HEK293 (cell line): Measurements from ENCODE around the gene CFAP65.

Source experiments
- CTCF ChIA-PET: fragments of 350-600 bp; formaldehyde crosslinking; extraction: SDS; loops from one replicate; lab custom pipeline; 2021; ENCODE audit warnings: antibody characterized with exemption; lab: Yijun Ruan, JAX
- POLR2A ChIA-PET: fragments of 300-600 bp; formaldehyde crosslinking; extraction: SDS; loops from one replicate; lab custom pipeline; 2020; ENCODE audit warnings: antibody characterized with exemption, inconsistent platforms; lab: Yijun Ruan, JAX
- H3K27ac ChIP-seq: fragments of 200-500 bp; sonication (Bioruptor generic); 2 replicates; pipeline ENCODE4 v1.5.1; 2014; ENCODE audit warnings: low read depth, low read length, control low read depth, inconsistent platforms; ENCODE audit errors: extremely low read depth
- H3K36me3 ChIP-seq, 2 experiments: fragments of 200-500 bp in 1 of 2; sonication (Bioruptor generic) in 1 of 2; 1 replicate in 1 of 2; 2 replicates in 1 of 2; pipeline ENCODE4 v1.5.1; 2014 to 2017; ENCODE audit warnings: inconsistent platforms in 2 of 2, low read length in 2 of 2; ENCODE audit not compliant: control insufficient read depth in 2 of 2, insufficient read depth in 1 of 2
- H3K4me1 ChIP-seq: fragments of 200-500 bp; sonication (Bioruptor generic); 2 replicates; pipeline ENCODE4 v1.5.1; 2014; ENCODE audit warnings: mild to moderate bottlenecking, low read length, inconsistent platforms; ENCODE audit not compliant: control insufficient read depth, insufficient read depth
- H3K4me3 ChIP-seq: 2 replicates; pipeline ENCODE4 v1.5.1; 2011; ENCODE audit warnings: low read depth, mild to moderate bottlenecking, control low read depth, low read length, moderate library complexity
- H3K9me3 ChIP-seq: fragments of 200-500 bp; sonication (Bioruptor generic); 2 replicates; pipeline ENCODE4 v1.5.1; 2014; ENCODE audit warnings: low read depth, low read length, inconsistent platforms; ENCODE audit not compliant: control insufficient read depth, insufficient read depth
- EGR2 ChIP-seq: fragments of 450-650 bp; formaldehyde crosslinking; IDR thresholded peaks from 2 replicates; pipeline ENCODE4 v1.5.1; 2016; ENCODE audit warnings: low read depth, missing biosample characterization, missing genetic modification characterization
- KLF9 ChIP-seq: fragments of 450-650 bp; formaldehyde crosslinking; IDR thresholded peaks from 2 replicates; pipeline ENCODE4 v1.5.1; 2016; ENCODE audit warnings: missing biosample characterization, missing genetic modification characterization, low read depth
- OSR2 ChIP-seq: fragments of 450-650 bp; formaldehyde crosslinking; IDR thresholded peaks from 2 replicates; pipeline ENCODE4 v1.5.1; 2016; ENCODE audit warnings: missing biosample characterization, missing genetic modification characterization
- PRDM1 ChIP-seq: fragments of 450-650 bp; formaldehyde crosslinking; IDR thresholded peaks from 2 replicates; pipeline ENCODE4; 2016; ENCODE audit warnings: missing biosample characterization, missing genetic modification characterization
- RBAK ChIP-seq: fragments of 450-650 bp; formaldehyde crosslinking; IDR thresholded peaks from 2 replicates; pipeline ENCODE4 v1.5.1; 2016; ENCODE audit warnings: missing biosample characterization, missing genetic modification characterization
- SP7 ChIP-seq: fragments of 450-650 bp; formaldehyde crosslinking; IDR thresholded peaks from 2 replicates; pipeline ENCODE4 v1.5.1; 2016; ENCODE audit warnings: missing biosample characterization, missing genetic modification characterization
- YY1 ChIP-seq: fragments of 450-650 bp; formaldehyde crosslinking; IDR thresholded peaks from 2 replicates; pipeline ENCODE4 v1.5.1; 2018; ENCODE audit warnings: missing biosample characterization, missing genetic modification characterization
- YY2 ChIP-seq: fragments of 450-650 bp; formaldehyde crosslinking; IDR thresholded peaks from 2 replicates; pipeline ENCODE4 v1.5.1; 2016; ENCODE audit warnings: missing biosample characterization, missing genetic modification characterization
- ZBTB21 ChIP-seq: fragments of 450-650 bp; formaldehyde crosslinking; IDR thresholded peaks from 2 replicates; pipeline ENCODE4 v1.5.1; 2017; ENCODE audit warnings: missing biosample characterization, missing genetic modification characterization
- ZBTB48 ChIP-seq: fragments of 450-650 bp; formaldehyde crosslinking; IDR thresholded peaks from 2 replicates; pipeline ENCODE4 v1.5.1; 2016; ENCODE audit warnings: missing biosample characterization, missing genetic modification characterization
- ZNF133 ChIP-seq: fragments of 450-650 bp; formaldehyde crosslinking; IDR thresholded peaks from 2 replicates; pipeline ENCODE4 v1.5.1; 2016; ENCODE audit warnings: missing biosample characterization, missing genetic modification characterization
- ZNF174 ChIP-seq: fragments of 450-650 bp; formaldehyde crosslinking; IDR thresholded peaks from 2 replicates; pipeline ENCODE4 v1.5.0; 2017; ENCODE audit warnings: missing biosample characterization, mild to moderate bottlenecking, missing genetic modification characterization
- ZNF248 ChIP-seq: fragments of 450-650 bp; formaldehyde crosslinking; IDR thresholded peaks from 2 replicates; pipeline ENCODE4 v1.5.1; 2017; ENCODE audit warnings: missing biosample characterization, missing genetic modification characterization
- ZNF335 ChIP-seq: fragments of 450-650 bp; formaldehyde crosslinking; conservative IDR thresholded peaks from 2 replicates; pipeline ENCODE4 v1.5.1; 2016; ENCODE audit warnings: missing biosample characterization, missing genetic modification characterization
- ZNF37A ChIP-seq: fragments of 450-650 bp; IDR thresholded peaks from 2 replicates; pipeline ENCODE4 v1.5.1; 2018; ENCODE audit warnings: missing biosample characterization, missing genetic modification characterization
- ZNF530 ChIP-seq: fragments of 450-650 bp; formaldehyde crosslinking; IDR thresholded peaks from 2 replicates; pipeline ENCODE4 v1.5.1; 2016; ENCODE audit warnings: low read depth, missing biosample characterization, missing genetic modification characterization
- ZNF561 ChIP-seq: fragments of 450-650 bp; IDR thresholded peaks from 2 replicates; pipeline ENCODE4 v1.5.1; 2018; ENCODE audit warnings: missing biosample characterization, missing genetic modification characterization, borderline replicate concordance
- ZNF660 ChIP-seq: fragments of 450-650 bp; IDR thresholded peaks from 2 replicates; pipeline ENCODE4 v1.5.1; 2018; ENCODE audit warnings: missing biosample characterization, mild to moderate bottlenecking, missing genetic modification characterization
- ZNF791 ChIP-seq: fragments of 450-650 bp; formaldehyde crosslinking; IDR thresholded peaks from 2 replicates; pipeline ENCODE4 v1.5.1; 2016; ENCODE audit warnings: missing biosample characterization, missing genetic modification characterization
- TF ChIP-seq, protein P1 (sequence below): fragments of 450-650 bp; formaldehyde crosslinking; IDR thresholded peaks from 2 replicates; pipeline ENCODE4 v1.5.1; 2016; ENCODE audit warnings: missing biosample characterization, missing genetic modification characterization, low read depth

Gene CFAP65, protein sequence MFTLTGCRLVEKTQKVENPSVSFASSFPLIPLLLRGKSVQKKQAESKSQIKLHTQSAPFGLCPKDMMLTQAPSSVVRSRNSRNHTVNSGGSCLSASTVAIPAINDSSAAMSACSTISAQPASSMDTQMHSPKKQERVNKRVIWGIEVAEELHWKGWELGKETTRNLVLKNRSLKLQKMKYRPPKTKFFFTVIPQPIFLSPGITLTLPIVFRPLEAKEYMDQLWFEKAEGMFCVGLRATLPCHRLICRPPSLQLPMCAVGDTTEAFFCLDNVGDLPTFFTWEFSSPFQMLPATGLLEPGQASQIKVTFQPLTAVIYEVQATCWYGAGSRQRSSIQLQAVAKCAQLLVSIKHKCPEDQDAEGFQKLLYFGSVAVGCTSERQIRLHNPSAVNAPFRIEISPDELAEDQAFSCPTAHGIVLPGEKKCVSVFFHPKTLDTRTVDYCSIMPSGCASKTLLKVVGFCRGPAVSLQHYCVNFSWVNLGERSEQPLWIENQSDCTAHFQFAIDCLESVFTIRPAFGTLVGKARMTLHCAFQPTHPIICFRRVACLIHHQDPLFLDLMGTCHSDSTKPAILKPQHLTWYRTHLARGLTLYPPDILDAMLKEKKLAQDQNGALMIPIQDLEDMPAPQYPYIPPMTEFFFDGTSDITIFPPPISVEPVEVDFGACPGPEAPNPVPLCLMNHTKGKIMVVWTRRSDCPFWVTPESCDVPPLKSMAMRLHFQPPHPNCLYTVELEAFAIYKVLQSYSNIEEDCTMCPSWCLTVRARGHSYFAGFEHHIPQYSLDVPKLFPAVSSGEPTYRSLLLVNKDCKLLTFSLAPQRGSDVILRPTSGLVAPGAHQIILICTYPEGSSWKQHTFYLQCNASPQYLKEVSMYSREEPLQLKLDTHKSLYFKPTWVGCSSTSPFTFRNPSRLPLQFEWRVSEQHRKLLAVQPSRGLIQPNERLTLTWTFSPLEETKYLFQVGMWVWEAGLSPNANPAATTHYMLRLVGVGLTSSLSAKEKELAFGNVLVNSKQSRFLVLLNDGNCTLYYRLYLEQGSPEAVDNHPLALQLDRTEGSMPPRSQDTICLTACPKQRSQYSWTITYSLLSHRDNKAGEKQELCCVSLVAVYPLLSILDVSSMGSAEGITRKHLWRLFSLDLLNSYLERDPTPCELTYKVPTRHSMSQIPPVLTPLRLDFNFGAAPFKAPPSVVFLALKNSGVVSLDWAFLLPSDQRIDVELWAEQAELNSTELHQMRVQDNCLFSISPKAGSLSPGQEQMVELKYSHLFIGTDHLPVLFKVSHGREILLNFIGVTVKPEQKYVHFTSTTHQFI (N-terminal part only)

DNA sequence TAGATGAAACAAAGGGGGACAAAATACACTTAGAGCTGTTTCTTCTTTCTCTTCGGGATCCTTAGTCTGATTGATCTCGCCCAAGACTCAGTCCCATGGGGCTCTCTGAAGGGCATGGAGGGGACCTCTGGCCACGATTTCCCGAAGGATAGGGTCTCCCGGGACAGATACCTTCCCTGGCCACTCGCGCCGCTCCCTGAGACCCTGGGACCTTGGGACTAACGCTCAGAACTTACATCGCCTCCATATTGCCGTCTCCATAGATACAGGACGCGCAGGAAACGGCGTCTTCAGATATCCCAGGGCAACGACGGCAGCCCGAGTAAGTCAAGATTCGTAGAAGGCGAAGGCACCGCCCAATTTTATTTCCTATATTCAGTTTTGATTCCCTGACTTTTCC, at the start of gene CFAP65:
Gene CFAP65 (minus strand): TSS at position 265 of the 400 bp plus-strand sequence. CDS start 2,468 bp downstream, outside the sequence.
- Histone ChIP-seq H3K36me3 (no peaks in the 10 kb centered on the region), H3K4me3 (peak within 1 kb of the TSS; percentile 50), H3K9me3 (no peaks in the 10 kb centered on the region), H3K27ac (no peak within 1 kb of the TSS)
- ChIA-PET CTCF (interaction anchor here (0.7 to 4.2 kb wide), 12 partner anchors 12 to 118 kb away, joined by 3 to 31 read pairs (median 4); no protein-coding TSS in a partner anchor), POLR2A (interaction anchor here (1.6 kb wide), 1 partner anchor 135 kb away, joined by 4 read pairs; the partner anchor contains the start of gene CNPPD1)
- TF ChIP-seq KLF9 (tag by site-specific recombination) (peak; percentile 22; the same call in 1 of the 2 replicates), ZNF791 (no peak), ZNF174 (tag by site-specific recombination) (no peak), SP7 (tag by site-specific recombination) (0 out of 2 replicates have a peak, but pooled peaks have one; percentile 19), YY1 (tag by site-specific recombination) (peak; percentile 45), ZNF133 (no peak), ZNF335 (tag by site-specific recombination) (peak; percentile 48), YY2 (tag by site-specific recombination) (0 out of 2 replicates have a peak, but pooled peaks have one; percentile 16), EGR2 (tag by site-specific recombination) (no peak)
- TF ChIP-seq, all 188 proteins: peak for 5
- no peaks in the 10 kb centered on the region for H3K4me1 ChIP-seq

DNA sequence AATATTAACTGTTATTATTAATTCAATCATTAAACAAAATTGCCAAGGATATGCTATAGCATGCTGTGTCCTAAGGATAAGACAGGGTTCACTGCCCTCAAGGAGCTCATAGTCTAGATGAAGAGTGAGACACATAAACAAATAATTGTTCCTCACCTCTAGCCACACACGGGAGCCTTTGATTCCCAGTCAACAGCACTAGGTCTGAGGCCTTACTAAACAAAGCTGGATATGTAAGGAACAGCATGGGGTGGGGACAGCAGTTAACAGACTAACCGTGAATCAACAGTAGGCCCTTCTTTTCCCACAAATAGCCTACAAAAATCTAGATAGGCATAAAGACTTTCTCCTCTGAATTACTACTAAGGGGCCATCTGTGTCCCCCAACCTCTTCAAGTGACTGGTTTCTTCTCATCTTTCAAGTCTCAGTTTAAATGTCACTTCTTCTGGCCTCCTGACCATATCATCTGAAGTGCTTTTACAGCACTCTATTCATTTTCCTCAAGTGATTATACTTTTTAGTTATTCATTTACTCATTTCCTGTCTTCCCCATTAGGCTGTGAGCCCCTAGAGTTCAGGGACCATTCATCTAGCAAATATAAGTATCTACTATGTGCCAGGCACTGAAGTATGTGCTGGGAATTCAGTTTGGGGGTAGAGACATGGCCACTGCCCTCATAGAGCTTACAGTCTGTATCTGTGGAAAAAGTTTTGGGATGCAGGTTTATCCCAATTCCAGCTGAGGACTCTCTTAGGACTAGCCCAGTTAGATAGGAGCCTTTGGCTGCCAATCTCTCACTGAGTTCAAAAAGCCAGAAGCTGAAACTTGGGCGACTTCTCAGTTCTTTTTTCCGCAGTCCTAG, 49.4 kb upstream of the CFAP65 start:
- TF ChIP-seq, protein P1, sequence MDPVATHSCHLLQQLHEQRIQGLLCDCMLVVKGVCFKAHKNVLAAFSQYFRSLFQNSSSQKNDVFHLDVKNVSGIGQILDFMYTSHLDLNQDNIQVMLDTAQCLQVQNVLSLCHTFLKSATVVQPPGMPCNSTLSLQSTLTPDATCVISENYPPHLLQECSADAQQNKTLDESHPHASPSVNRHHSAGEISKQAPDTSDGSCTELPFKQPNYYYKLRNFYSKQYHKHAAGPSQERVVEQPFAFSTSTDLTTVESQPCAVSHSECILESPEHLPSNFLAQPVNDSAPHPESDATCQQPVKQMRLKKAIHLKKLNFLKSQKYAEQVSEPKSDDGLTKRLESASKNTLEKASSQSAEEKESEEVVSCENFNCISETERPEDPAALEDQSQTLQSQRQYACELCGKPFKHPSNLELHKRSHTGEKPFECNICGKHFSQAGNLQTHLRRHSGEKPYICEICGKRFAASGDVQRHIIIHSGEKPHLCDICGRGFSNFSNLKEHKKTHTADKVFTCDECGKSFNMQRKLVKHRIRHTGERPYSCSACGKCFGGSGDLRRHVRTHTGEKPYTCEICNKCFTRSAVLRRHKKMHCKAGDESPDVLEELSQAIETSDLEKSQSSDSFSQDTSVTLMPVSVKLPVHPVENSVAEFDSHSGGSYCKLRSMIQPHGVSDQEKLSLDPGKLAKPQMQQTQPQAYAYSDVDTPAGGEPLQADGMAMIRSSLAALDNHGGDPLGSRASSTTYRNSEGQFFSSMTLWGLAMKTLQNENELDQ = no peak
- TF ChIP-seq ZNF530 (tag by site-specific recombination) (no peak), OSR2 (tag by site-specific recombination) (no peak)
- TF ChIP-seq, all 188 proteins: peak for 0
- Histone ChIP-seq H3K4me3 (no peak overlapping the region), H3K27ac (no peak overlapping the region), H3K36me3 (no peaks in the 10 kb centered on the region), H3K4me1 (no peaks in the 10 kb centered on the region), H3K9me3 (no peaks in the 10 kb centered on the region)
- ChIA-PET CTCF (interaction anchor here (0.6 to 1.7 kb wide), 10 partner anchors 13 to 858 kb away, joined by 3 to 8 read pairs (median 4); no protein-coding TSS in a partner anchor), POLR2A (no interaction called here)

DNA sequence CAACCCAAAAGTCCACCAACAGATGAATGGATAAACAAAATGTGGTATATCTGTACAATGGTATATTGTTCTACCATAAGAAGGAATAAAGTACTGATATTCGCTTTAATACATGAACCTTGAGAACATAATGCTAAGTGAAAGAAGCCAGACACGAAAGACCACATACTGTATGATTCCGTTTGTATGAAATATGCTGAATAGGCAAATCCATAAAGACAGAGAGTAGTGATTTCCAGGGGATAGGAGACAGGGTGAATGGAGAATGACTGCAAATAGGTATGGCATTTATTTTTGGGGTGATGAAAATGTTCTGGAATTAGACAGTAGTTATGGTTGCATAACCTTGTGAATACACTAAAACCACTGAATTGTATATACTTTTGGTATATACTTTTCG, 48.0 kb upstream of the CFAP65 start:
- POLR2A ChIA-PET = no interaction called here
- Histone ChIP-seq H3K4me3 (no peak overlapping the region), H3K9me3 (no peaks in the 10 kb centered on the region), H3K36me3 (no peaks in the 10 kb centered on the region), H3K27ac (no peak overlapping the region), H3K4me1 (no peaks in the 10 kb centered on the region)
- CTCF ChIA-PET = interaction anchor here (3.2 kb wide), 1 partner anchor 16 kb away, joined by 19 read pairs; no protein-coding TSS in a partner anchor
- TF ChIP-seq ZNF660 (tag by site-specific recombination) (no peak), ZNF37A (tag by site-specific recombination) (no peak), ZNF335 (tag by site-specific recombination) (no peak), PRDM1 (tag by site-specific recombination) (no peak), YY2 (tag by site-specific recombination) (no peak), RBAK (tag by site-specific recombination) (no peak), ZBTB21 (tag by site-specific recombination) (no peak), ZBTB48 (tag by site-specific recombination) (no peak), ZNF248 (tag by site-specific recombination) (no peak), ZNF561 (tag by site-specific recombination) (no peak)
